Trophoblast cell (in vitro differentiated cells and primary cell): ENCODE results near the gene SORCS3.

Source experiments
- DNase-seq, 2 donors: peaks; one replicate each; pipeline ENCODE4 v3.0.0-alpha.2; 2016
- H2AFZ ChIP-seq: 2 replicates; pipeline ENCODE4 v1.6.1; 2013; ENCODE audit warnings: low read length, moderate library complexity, mild to moderate bottlenecking; ENCODE audit not compliant: insufficient read depth, poor library complexity
- H2AK5ac ChIP-seq: 2 replicates; pipeline ENCODE4 v1.6.1; 2013; ENCODE audit warnings: mild to moderate bottlenecking, low read length
- H2BK120ac ChIP-seq: 2 replicates; pipeline ENCODE4 v1.6.1; 2013; ENCODE audit warnings: low read length, mild to moderate bottlenecking, moderate library complexity; ENCODE audit not compliant: insufficient read depth, poor library complexity
- H2BK12ac ChIP-seq: 2 replicates; pipeline ENCODE4 v1.6.1; 2013; ENCODE audit warnings: mild to moderate bottlenecking, low read length, moderate library complexity
- H2BK5ac ChIP-seq: 2 replicates; pipeline ENCODE4 v1.6.1; 2013; ENCODE audit warnings: low read length, low read depth, moderate library complexity, mild to moderate bottlenecking; ENCODE audit not compliant: poor library complexity
- H3K14ac ChIP-seq: 2 replicates; pipeline ENCODE4 v1.6.1; 2013; ENCODE audit warnings: mild to moderate bottlenecking, low read length
- H3K18ac ChIP-seq: 2 replicates; pipeline ENCODE4 v1.6.1; 2013; ENCODE audit warnings: mild to moderate bottlenecking, low read length
- H3K23ac ChIP-seq: 2 replicates; pipeline ENCODE4 v1.6.1; 2013; ENCODE audit warnings: low read length
- H3K27ac ChIP-seq: 2 replicates; pipeline ENCODE4 v1.5.1; 2013; ENCODE audit warnings: low read depth, mild to moderate bottlenecking, inconsistent platforms, low read length, moderate library complexity
- H3K27me3 ChIP-seq: 2 replicates; pipeline ENCODE4 v1.6.1; 2013; ENCODE audit warnings: inconsistent platforms, mild to moderate bottlenecking, low read length, moderate library complexity; ENCODE audit not compliant: insufficient read depth
- H3K36me3 ChIP-seq, 2 experiments: 1 replicate in 1 of 2; 2 replicates in 1 of 2; pipeline ENCODE4 v1.6.1; 2013; ENCODE audit warnings: low read length in 2 of 2, mild to moderate bottlenecking in 2 of 2, moderate library complexity in 1 of 2; ENCODE audit not compliant: insufficient read depth in 2 of 2, control insufficient read depth in 1 of 2
- H3K4ac ChIP-seq: 2 replicates; pipeline ENCODE4 v1.6.1; 2013; ENCODE audit warnings: low read depth, mild to moderate bottlenecking, low read length, moderate library complexity
- H3K4me1 ChIP-seq, 2 experiments: 1 replicate in 1 of 2; 2 replicates in 1 of 2; pipeline ENCODE4 v1.6.1; 2013; ENCODE audit warnings: low read length in 2 of 2, mild to moderate bottlenecking in 2 of 2, moderate library complexity in 1 of 2; ENCODE audit not compliant: insufficient read depth in 2 of 2, control insufficient read depth in 1 of 2
- H3K4me2 ChIP-seq: 2 replicates; pipeline ENCODE4 v1.6.1; 2013; ENCODE audit warnings: inconsistent platforms, mild to moderate bottlenecking, low read length, moderate library complexity
- H3K4me3 ChIP-seq: 2 replicates; pipeline ENCODE4 v1.5.1; 2013; ENCODE audit warnings: mild to moderate bottlenecking, low read depth, low read length, inconsistent platforms
- H3K79me1 ChIP-seq: one replicate; pipeline ENCODE4 v1.6.1; 2013; ENCODE audit warnings: low read length
- H3K79me2 ChIP-seq: 2 replicates; pipeline ENCODE4 v1.6.1; 2013; ENCODE audit warnings: low read length, mild to moderate bottlenecking; ENCODE audit not compliant: control insufficient read depth, insufficient read depth, poor library complexity
- H3K9ac ChIP-seq: 2 replicates; pipeline ENCODE4 v1.6.1; 2013; ENCODE audit warnings: mild to moderate bottlenecking, low read length
- H3K9me3 ChIP-seq: 2 replicates; pipeline ENCODE4 v1.6.1; 2013; ENCODE audit warnings: low read depth, mild to moderate bottlenecking, control low read depth, inconsistent platforms, low read length; ENCODE audit not compliant: insufficient read depth
- H4K12ac ChIP-seq: 2 replicates; pipeline ENCODE4 v1.6.1; 2013; ENCODE audit warnings: low read depth, mild to moderate bottlenecking, low read length, moderate library complexity
- H4K8ac ChIP-seq: 2 replicates; pipeline ENCODE4 v1.6.1; 2013; ENCODE audit warnings: low read depth, mild to moderate bottlenecking, low read length, moderate library complexity
- H4K91ac ChIP-seq: one replicate; pipeline ENCODE4 v1.6.1; 2013; ENCODE audit warnings: low read depth, mild to moderate bottlenecking, low read length, moderate library complexity
- WGBS: extraction: QIAGEN DNeasy Blood & Tissue Kit; methylation state at CpG from one replicate; pipeline ENCODE4 v1.1.7; 2013; ENCODE audit warnings: missing lambda C conversion rate; ENCODE audit not compliant: insufficient read length, insufficient coverage; ENCODE audit errors: extremely low coverage; 5-methylcytosine and 5-hydroxymethylcytosine counted together

The SORCS3 gene

DNA sequence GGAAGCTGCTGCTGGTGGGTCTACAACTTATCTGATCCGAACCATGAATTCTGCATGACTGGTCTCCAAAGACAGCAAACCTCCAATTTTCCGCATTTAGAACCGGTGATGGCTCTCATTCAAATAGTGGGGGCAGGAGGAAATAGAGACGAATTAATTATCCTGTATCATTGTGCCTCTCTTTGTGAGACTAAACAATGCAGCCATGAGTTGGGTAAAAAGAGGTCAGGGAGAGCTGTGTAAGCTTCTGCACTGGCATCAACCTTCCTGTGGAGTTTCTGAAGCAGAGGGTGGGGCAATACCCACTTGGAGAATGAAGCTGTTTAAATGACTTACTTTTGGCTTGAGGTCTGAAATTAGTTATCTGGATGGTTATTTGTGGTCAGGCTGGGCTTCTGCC, 266.4 kb downstream of the SORCS3 start:
- H3K27me3 ChIP-seq, result no peaks in the 10 kb centered on the region

DNA sequence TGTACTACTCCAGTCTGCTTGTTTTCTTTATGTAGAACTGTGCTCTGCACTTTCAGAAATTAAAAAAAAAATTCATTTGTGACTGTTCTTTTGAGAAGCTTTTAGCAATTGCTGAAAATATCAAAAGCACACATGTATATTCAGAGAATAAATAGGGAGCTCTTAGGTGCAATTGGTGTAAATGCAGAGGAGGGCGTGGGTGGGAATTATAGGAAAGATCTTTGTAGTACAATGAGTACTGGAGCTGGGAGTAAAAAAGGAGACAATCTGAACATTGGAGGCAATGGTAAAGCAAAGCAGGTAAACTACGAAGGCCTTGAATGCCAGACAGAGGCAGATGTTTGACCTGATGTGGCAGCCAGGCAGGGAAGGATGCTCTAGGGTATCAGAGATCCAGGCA, 267.5 kb downstream of the SORCS3 start:
- H3K4me2 ChIP-seq, result no peak overlapping the region
- H2BK5ac ChIP-seq, result no peak overlapping the region
- WGBS, result no CpG with 5 or more reads among the region's 2 CpGs
- no peak overlapping the region for H2BK12ac ChIP-seq
- no peaks in the 10 kb centered on the region for H3K4me1 ChIP-seq
- no peak overlapping the region for H3K9ac ChIP-seq
- H3K36me3 ChIP-seq, result no peaks in the 10 kb centered on the region
- H4K12ac ChIP-seq, result no peak overlapping the region
- no peak overlapping the region for H3K23ac ChIP-seq
- H2AFZ ChIP-seq, result no peak overlapping the region
- no peak overlapping the region for H3K4me3 ChIP-seq
- DNase-seq, result no peak
- H3K27ac ChIP-seq, result no peak overlapping the region
- no peak overlapping the region for H4K91ac ChIP-seq
- H2AK5ac ChIP-seq, result no peak overlapping the region
- H3K14ac ChIP-seq, result no peak overlapping the region
- no peaks in the 10 kb centered on the region for H3K27me3 ChIP-seq
- no peaks in the 10 kb centered on the region for H3K79me2 ChIP-seq
- no peaks in the 10 kb centered on the region for H3K9me3 ChIP-seq
- no peaks in the 10 kb centered on the region for H3K79me1 ChIP-seq
- no peak overlapping the region for H2BK120ac ChIP-seq
- no peak overlapping the region for H4K8ac ChIP-seq
- no peak overlapping the region for H3K4ac ChIP-seq
- no peak overlapping the region for H3K18ac ChIP-seq

More for the DNA sequence above, 266.4 kb downstream of the SORCS3 start:
- no peak overlapping the region for H2AK5ac ChIP-seq
- H4K91ac ChIP-seq, result no peak overlapping the region
- H4K12ac ChIP-seq, result no peak overlapping the region
- H4K8ac ChIP-seq, result no peak overlapping the region
- H3K9ac ChIP-seq, result no peak overlapping the region
- no peaks in the 10 kb centered on the region for H3K79me1 ChIP-seq
- no peak overlapping the region for H2AFZ ChIP-seq
- H3K4ac ChIP-seq, result no peak overlapping the region
- H2BK5ac ChIP-seq, result no peak overlapping the region
- H3K27ac ChIP-seq, result no peak overlapping the region
- H3K4me1 ChIP-seq, result no peaks in the 10 kb centered on the region
- no peaks in the 10 kb centered on the region for H3K36me3 ChIP-seq
- no peak overlapping the region for H2BK120ac ChIP-seq
- no CpG with 5 or more reads among the region's 4 CpGs for WGBS
- no peak overlapping the region for H3K14ac ChIP-seq
- H3K18ac ChIP-seq, result no peak overlapping the region
- H2BK12ac ChIP-seq, result no peak overlapping the region
- H3K9me3 ChIP-seq, result no peaks in the 10 kb centered on the region
- H3K4me2 ChIP-seq, result no peak overlapping the region
- no peak for DNase-seq
- H3K79me2 ChIP-seq, result no peaks in the 10 kb centered on the region
- no peak overlapping the region for H3K4me3 ChIP-seq
- H3K23ac ChIP-seq, result no peak overlapping the region

DNA sequence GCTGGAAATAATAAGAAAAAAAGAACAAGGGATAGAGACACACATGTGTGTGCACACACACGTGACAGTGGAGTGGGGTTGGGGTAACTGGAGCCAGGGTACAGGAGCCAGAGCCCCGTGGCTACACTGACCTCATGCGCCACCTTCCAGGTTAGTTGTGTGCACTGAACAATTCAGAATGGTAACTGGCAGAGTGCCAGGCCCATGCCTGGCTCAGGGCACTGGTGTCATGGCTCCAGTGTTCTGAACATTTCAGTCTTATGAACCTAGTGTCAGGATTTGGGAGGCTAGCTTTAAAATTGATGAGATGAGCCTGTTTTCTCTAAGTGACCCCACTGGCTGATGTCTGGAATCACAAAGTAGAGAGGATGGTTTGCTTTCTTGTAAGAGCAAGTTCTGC, 269.6 kb downstream of the SORCS3 start:
- Histone ChIP-seq H3K18ac (no peak overlapping the region), H2AK5ac (no peak overlapping the region), H3K79me2 (no peaks in the 10 kb centered on the region), H2BK5ac (no peak overlapping the region), H2AFZ (no peak overlapping the region), H3K36me3 (no peaks in the 10 kb centered on the region), H3K14ac (no peak overlapping the region), H3K9ac (no peak overlapping the region), H4K8ac (no peak overlapping the region), H2BK12ac (no peak overlapping the region), H4K12ac (no peak overlapping the region), H3K79me1 (no peaks in the 10 kb centered on the region), H3K4me2 (no peak overlapping the region), H3K9me3 (no peaks in the 10 kb centered on the region), H3K23ac (no peak overlapping the region), H3K27ac (no peak overlapping the region), H3K4me3 (no peak overlapping the region), H2BK120ac (no peak overlapping the region), H4K91ac (no peak overlapping the region), H3K4ac (no peak overlapping the region), H3K4me1 (no peaks in the 10 kb centered on the region), H3K27me3 (no peaks in the 10 kb centered on the region)
- no peak for DNase-seq
- WGBS, result no CpG with 5 or more reads among the region's 3 CpGs

GRCh38 chr10:104913390-104913789, 272.3 kb downstream of the SORCS3 start:
- Histone ChIP-seq H3K4me3 (no peak overlapping the region), H3K23ac (no peak overlapping the region), H2BK120ac (no peak overlapping the region), H4K8ac (no peak overlapping the region), H3K79me1 (no peaks in the 10 kb centered on the region), H3K36me3 (no peaks in the 10 kb centered on the region), H3K4me1 (no peaks in the 10 kb centered on the region), H3K79me2 (no peaks in the 10 kb centered on the region), H4K12ac (no peak overlapping the region), H3K27ac (no peak overlapping the region), H2BK5ac (no peak overlapping the region), H2BK12ac (no peak overlapping the region), H3K14ac (no peak overlapping the region), H3K9ac (no peak overlapping the region), H3K9me3 (no peaks in the 10 kb centered on the region), H3K27me3 (no peaks in the 10 kb centered on the region), H3K18ac (no peak overlapping the region), H2AK5ac (no peak overlapping the region), H2AFZ (no peak overlapping the region), H3K4me2 (no peak overlapping the region), H3K4ac (no peak overlapping the region), H4K91ac (no peak overlapping the region)
- DNase-seq, result no peak
- WGBS, result no CpG with 5 or more reads among the region's 2 CpGs
